BJ (cell line): ENCODE results near the gene KRTAP5-6. TPM values are rescaled to one million over a fixed set of nuclear protein-coding genes. Genes with fewer than 3 reads are reported as not detected.
"Not testable (repeated sequence)": the region's sequence is repeated elsewhere in the genome, so short reads cannot be mapped to it uniquely, and the experiment has no call there.

ENCODE experiments used
- CTCF ChIA-PET: fragments of 350-600 bp; formaldehyde crosslinking; extraction: SDS; loops from one replicate; lab custom pipeline; 2021; ENCODE audit warnings: antibody characterized with exemption, inconsistent platforms; lab: Yijun Ruan, JAX
- POLR2A ChIA-PET: fragments of 300-600 bp; sonication (Branson Sonifier 250); formaldehyde crosslinking; extraction: SDS; loops from one replicate; lab custom pipeline; 2021; ENCODE audit warnings: antibody characterized with exemption; lab: Charles Lee
- DNase-seq: peaks from one replicate; pipeline ENCODE4 v3.0.0-alpha.2; 2011; ENCODE audit warnings: low read depth
- H3K27me3 ChIP-seq: 2 replicates; pipeline ENCODE4 v1.6.0; 2011; ENCODE audit warnings: low read length; ENCODE audit not compliant: control insufficient read depth, insufficient read depth
- H3K36me3 ChIP-seq: 2 replicates; pipeline ENCODE4 v1.5.1; 2011; ENCODE audit warnings: low read length; ENCODE audit not compliant: control insufficient read depth, insufficient read depth
- H3K4me3 ChIP-seq: 2 replicates; pipeline ENCODE4 v1.5.1; 2011; ENCODE audit warnings: low read depth, mild to moderate bottlenecking, control low read depth, low read length
- polyA plus RNA-seq: library from polyadenylated mRNA; depleted of rRNA; stranded (reverse); fragments of >200 nt; gene quantifications from 2 replicates; pipeline ENCODE4 v1.2.3, GENCODE V29; 2011
- TF ChIP-seq, protein P1 (sequence below): IDR thresholded peaks from 2 replicates; pipeline ENCODE4 v1.5.1; 2011; ENCODE audit warnings: low read depth, mild to moderate bottlenecking, control low read depth, inconsistent platforms, low read length, moderate library complexity; ENCODE audit not compliant: insufficient read depth

KRTAP5-6 gene
- polyA plus RNA-seq, 1 experiment: not detected

DNA sequence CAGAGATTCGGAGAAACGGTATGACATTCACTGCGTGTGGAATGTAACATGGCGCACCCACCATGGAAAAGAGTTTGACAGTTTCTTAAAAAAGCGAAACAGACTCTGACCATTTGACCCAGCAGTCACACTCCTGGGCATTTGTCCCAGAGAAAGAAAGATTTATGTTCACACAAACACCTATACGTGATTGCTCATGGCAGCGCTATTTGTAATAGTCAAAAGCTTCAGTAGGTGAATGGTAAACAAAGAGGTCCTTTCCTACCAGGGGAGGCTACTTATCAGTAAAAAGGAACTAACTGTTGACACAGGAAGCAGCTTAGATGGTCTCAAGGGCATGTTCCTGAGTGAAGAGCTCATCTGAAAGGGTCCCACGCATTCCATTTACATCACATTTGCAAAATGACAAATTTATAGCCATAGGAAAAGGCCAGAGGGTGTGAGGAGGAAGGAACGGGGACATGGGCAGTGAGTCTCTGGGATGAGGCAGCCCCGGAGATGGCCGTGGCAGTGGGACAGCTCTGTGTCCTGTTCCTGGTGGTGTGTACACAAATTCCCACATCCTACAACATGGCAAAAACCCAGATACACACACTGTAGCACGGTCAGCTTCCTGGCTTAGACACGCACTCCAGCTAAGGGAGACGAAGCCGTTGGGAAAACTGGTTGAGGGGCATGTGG is 14.6 kb upstream of the KRTAP5-6 start:
- no peak for DNase-seq
- H3K36me3 ChIP-seq: no peaks in the 10 kb centered on the region
- H3K4me3 ChIP-seq: no peak overlapping the region
- POLR2A ChIA-PET: no interaction called here
- H3K27me3 ChIP-seq: no peaks in the 10 kb centered on the region
- TF ChIP-seq, protein P1, sequence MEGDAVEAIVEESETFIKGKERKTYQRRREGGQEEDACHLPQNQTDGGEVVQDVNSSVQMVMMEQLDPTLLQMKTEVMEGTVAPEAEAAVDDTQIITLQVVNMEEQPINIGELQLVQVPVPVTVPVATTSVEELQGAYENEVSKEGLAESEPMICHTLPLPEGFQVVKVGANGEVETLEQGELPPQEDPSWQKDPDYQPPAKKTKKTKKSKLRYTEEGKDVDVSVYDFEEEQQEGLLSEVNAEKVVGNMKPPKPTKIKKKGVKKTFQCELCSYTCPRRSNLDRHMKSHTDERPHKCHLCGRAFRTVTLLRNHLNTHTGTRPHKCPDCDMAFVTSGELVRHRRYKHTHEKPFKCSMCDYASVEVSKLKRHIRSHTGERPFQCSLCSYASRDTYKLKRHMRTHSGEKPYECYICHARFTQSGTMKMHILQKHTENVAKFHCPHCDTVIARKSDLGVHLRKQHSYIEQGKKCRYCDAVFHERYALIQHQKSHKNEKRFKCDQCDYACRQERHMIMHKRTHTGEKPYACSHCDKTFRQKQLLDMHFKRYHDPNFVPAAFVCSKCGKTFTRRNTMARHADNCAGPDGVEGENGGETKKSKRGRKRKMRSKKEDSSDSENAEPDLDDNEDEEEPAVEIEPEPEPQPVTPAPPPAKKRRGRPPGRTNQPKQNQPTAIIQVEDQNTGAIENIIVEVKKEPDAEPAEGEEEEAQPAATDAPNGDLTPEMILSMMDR: no peak
- CTCF ChIA-PET: interaction anchor here (1.0 to 6.2 kb wide), 6 partner anchors 11 to 470 kb away, joined by 3 to 53 read pairs (median 5); no protein-coding TSS in a partner anchor

DNA sequence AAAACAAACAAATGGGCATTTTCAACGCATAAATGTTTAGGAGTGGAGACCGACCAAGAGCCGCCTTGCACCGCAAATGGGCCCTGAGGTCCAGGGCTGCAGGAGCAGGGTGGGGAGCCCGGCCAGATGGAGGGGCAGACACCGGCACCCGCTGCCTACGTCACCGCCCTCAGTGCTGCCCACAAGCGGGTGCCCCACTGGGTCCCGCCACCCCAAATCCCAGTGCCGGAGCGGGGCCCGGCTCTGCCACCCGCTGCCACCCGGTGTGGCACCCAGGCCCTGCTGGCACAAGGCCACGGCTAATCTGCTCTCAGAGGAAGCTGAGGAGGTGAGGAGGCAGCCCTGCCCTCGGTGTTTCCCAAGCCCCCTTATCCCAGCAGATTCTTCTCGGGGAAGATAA is 13.8 kb upstream of the KRTAP5-6 start:
- CTCF ChIA-PET: interaction anchor here (1.2 to 6.2 kb wide), 3 partner anchors 10 to 149 kb away, joined by 6 to 53 read pairs (median 34); no protein-coding TSS in a partner anchor
- DNase-seq, POLR2A ChIA-PET, H3K36me3 ChIP-seq, H3K4me3 ChIP-seq, H3K27me3 ChIP-seq: not testable (repeated sequence)

DNA sequence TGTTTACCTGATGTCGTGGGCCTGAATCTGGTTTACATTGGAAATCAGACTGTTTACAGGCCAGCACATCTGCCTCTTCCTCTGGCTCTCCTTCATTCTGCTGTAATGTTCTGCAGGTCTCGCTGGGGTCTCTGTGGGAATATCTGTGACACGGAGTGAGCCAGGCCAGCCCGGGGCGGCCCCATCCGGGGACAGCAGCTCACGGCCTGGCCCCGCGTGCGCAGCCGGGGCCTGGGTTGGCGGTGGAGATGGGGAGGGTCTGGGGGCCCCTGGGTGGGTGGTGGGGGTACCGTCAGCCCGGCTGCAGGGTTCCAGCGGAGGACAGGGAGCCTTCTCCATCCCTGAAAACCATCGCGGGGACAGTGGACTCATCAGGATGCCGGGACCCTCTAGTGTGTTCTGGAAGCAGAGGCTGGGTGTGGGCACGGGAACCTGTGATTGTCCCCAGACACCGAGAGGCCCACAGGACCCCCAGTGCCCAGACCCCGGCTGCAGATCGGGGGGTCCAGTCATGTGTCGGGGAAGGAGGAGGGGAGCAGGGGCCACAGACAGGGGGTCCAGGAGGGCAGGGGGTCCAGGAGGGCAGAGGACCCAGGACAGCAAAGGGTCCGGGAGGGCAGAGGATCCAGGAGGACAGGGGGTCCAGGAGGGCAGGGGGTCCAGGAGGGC is 13.0 kb upstream of the KRTAP5-6 start:
- H3K27me3 ChIP-seq, POLR2A ChIA-PET, H3K36me3 ChIP-seq, DNase-seq, H3K4me3 ChIP-seq: not testable (repeated sequence)
- CTCF ChIA-PET: interaction anchor here (6.0 kb wide), 1 partner anchor 9 kb away, joined by 53 read pairs; no protein-coding TSS in a partner anchor

DNA sequence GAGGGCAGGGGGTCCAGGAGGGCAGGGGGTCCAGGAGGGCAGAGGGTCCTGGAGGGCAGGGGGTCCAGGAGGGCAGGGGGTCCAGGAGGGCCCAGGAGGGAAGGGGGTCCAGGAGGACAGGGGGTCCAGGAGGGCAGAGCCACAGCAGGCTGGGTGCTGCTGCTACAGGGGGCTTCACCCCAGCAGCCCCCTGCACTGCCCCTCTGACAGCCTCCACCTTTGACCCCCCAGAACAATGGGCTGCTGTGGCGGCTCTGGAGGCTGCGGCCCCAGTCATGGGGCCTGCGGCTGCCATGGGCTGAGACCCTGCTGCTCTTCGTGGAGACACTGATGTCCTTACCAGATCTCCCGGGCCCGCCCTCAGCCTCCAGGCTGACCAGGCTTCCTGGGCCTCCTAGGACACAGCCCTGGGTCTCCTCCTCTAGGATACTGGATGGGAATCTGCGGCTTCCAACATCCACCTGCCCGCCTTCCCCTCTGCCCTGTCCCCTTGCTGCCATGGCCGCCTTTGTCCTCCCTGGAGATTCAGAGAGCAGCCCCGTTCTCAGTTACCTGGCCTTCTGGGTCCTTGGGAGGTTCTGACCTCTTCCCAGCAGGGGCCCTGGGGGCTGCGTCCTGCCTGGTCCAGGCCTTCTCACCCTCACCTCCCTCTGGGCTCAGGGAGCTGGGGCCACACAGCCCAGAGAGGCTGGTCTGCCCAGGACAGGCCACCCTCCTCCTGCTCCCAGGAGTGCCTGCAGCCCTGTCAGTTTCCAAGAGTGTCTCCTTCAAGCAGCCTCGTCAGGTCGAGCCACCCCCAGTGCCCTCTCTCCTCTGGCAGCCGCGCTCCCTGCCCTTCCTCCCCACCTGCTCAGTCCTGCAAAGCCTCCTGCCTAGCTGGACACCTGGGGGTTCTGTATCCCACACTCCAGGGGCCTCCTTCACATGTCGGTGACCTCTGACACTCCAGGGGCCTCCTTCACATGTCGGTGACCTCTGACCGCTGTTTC is 11.8 kb upstream of the KRTAP5-6 start:
- POLR2A ChIA-PET, DNase-seq, H3K36me3 ChIP-seq, CTCF ChIA-PET, H3K27me3 ChIP-seq, H3K4me3 ChIP-seq: not testable (repeated sequence)

DNA sequence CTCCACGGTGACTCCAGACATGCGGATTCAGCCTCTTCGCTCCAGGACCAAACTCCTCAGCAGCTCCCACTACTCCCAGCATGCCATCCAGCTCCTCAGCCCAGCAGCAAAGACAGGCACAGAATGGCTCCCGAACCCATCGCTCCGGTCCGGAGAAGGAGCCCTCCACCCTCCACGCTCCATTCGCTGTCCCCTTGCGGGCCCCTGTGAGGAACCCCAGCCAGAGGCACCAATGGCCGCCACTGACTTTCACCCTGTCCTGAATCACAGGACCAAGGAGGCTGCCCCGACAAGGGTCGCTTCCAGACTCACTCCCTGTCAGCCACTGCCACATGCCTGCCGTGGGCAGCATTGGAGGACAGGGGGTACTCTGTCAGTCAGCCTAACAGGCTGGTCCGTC is 10.8 kb upstream of the KRTAP5-6 start:
- H3K4me3 ChIP-seq, POLR2A ChIA-PET, H3K27me3 ChIP-seq, CTCF ChIA-PET, DNase-seq, H3K36me3 ChIP-seq: not testable (repeated sequence)

DNA sequence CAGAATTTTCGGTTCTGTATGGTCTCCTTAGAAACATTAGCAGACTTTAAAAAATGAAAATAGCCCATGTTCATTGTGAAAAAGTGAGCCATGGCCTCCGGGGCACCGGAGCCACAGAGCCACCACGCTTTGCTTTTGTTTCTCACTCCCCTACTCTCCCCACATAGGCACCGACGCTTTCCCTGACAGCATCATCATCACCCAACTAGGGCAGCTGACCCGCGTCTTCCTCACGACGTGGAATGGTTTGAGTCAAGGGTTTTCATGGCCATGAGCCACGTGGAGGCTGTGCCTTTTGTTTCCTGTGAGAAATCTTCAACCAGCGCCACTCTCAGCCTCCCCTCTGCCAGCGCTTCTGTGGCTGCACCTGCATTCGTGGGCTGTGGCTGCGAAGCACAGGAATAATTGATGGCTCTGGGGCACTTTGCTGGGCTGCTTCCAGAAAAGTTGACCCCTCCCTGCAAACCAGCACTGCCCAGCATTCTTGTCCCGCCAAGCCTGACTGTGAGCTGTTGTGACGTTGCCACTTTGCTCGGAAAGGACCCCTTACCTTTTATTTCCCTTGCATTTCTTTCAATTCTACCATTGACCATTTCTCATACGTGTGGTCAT is 8.6 kb upstream of the KRTAP5-6 start:
- DNase-seq, POLR2A ChIA-PET: not testable (repeated sequence)
- CTCF ChIA-PET: interaction anchor here (1.1 to 7.9 kb wide), 2 partner anchors 36 to 142 kb away, joined by 3 to 510 read pairs; partner anchors contain the start of gene SYT8

DNA sequence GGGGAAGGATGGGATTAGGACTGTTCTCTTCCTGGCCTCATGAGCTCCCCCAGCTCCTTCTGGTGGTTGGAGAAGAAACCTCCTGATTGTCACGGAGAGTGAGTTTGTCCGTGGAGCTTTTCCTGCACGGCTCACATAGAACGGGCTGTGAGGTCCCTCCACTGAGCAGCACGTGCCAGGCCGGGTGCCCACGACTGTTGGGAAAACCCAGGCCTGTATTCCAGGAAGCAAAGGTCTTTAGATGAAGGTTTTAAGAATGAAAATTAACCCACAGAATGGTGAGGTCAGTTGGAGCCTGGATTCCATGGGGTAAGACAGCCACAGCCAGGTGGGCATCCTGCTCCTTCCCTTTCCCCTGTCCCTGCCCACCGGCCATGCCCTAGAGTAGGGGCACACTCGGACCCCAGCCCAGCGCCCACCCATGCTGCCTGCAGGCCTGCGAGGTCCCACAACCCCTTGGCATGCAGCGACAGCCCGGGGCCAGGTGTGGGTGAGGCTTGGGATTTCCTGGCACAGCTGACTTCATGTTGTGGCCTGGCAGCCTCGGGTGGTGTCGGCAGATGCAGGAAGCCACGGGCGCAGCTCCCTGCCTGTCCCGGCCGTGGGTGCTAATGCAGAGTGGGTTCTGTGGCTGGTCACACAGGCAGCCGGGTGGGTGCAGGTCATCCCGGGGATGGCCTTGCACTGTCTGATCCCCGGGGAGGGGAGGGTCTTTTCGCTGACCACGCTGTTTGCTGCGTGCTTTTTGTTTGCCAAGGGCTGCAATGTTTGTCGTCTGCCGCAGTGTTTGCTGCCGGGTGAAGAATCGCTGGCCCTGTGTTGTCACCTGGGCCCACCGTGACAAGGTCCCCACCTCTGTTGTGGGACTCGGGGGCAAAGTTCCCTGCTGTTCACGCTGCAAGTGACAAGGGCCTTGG is 7.5 kb upstream of the KRTAP5-6 start:
- POLR2A ChIA-PET, H3K36me3 ChIP-seq, H3K27me3 ChIP-seq, DNase-seq, H3K4me3 ChIP-seq: not testable (repeated sequence)
- CTCF ChIA-PET: interaction anchor here (1.1 to 7.9 kb wide), 3 partner anchors 37 to 312 kb away, joined by 3 to 510 read pairs (median 68); partner anchors contain the start of gene SYT8

More for the DNA sequence above, 8.6 kb upstream of the KRTAP5-6 start:
- not testable (repeated sequence) for H3K27me3 ChIP-seq, H3K36me3 ChIP-seq, H3K4me3 ChIP-seq
